ENCODE measurements around the gene ANKK1.

The ANKK1 gene

GRCh38 chr11:113387605-113388211 is at the start of gene ANKK1:
ANKK1 (plus strand) TSS chr11:113387779; CDS start chr11:113387885, 106 bp downstream.
- DNase-seq (ENCODE audit: low spot score) = no peak

- DNase-seq (ENCODE audit: low spot score) = no peak
Measured at GRCh38 chr11:113338730-113339129, 48.8 kb upstream of the ANKK1 start.

- DNase-seq (ENCODE audit: low spot score) = no peak
Measured at GRCh38 chr11:113339929-113340589, 47.5 kb upstream of the ANKK1 start.

- no peak for DNase-seq (ENCODE audit: low spot score)
Measured at GRCh38 chr11:113341388-113342165, 46.0 kb upstream of the ANKK1 start.

GRCh38 chr11:113345978-113346377 is 41.6 kb upstream of the ANKK1 start:
- DNase-seq (ENCODE audit: low spot score) = no peak

- no peak for DNase-seq (ENCODE audit: low spot score)
Measured at GRCh38 chr11:113349528-113349927, 38.1 kb upstream of the ANKK1 start.

GRCh38 chr11:113350336-113351067 is 37.1 kb upstream of the ANKK1 start:
- no peak for DNase-seq (ENCODE audit: low spot score)

GRCh38 chr11:113351068-113351450 is 36.5 kb upstream of the ANKK1 start:
- DNase-seq (ENCODE audit: low spot score) = no peak

- no peak for DNase-seq (ENCODE audit: low spot score)
Measured at GRCh38 chr11:113351480-113351879, 36.1 kb upstream of the ANKK1 start.

- DNase-seq (ENCODE audit: low spot score) = no peak
Measured at GRCh38 chr11:113356203-113356602, 31.4 kb upstream of the ANKK1 start.

GRCh38 chr11:113363406-113363805 is 24.2 kb upstream of the ANKK1 start:
- DNase-seq (ENCODE audit: low spot score) = no peak

- no peak for DNase-seq (ENCODE audit: low spot score)
Measured at GRCh38 chr11:113363996-113364641, 23.5 kb upstream of the ANKK1 start.

- no peak for DNase-seq (ENCODE audit: low spot score)
Measured at GRCh38 chr11:113365895-113366294, 21.7 kb upstream of the ANKK1 start.

- DNase-seq (ENCODE audit: low spot score) = no peak
Measured at GRCh38 chr11:113369411-113369810, 18.2 kb upstream of the ANKK1 start.

- DNase-seq (ENCODE audit: low spot score) = no peak
Measured at GRCh38 chr11:113370634-113371033, 16.9 kb upstream of the ANKK1 start.

GRCh38 chr11:113372309-113372708 is 15.3 kb upstream of the ANKK1 start:
- no peak for DNase-seq (ENCODE audit: low spot score)

- peak; percentile 25 for DNase-seq (ENCODE audit: low spot score)
Measured at GRCh38 chr11:113373306-113373705, 14.3 kb upstream of the ANKK1 start.

- DNase-seq (ENCODE audit: low spot score) = no peak
Measured at GRCh38 chr11:113373981-113374560, 13.5 kb upstream of the ANKK1 start.

- no peak for DNase-seq (ENCODE audit: low spot score)
Measured at GRCh38 chr11:113375402-113375801, 12.2 kb upstream of the ANKK1 start.

- DNase-seq (ENCODE audit: low spot score) = no peak
Measured at GRCh38 chr11:113376156-113376555, 11.4 kb upstream of the ANKK1 start.

GRCh38 chr11:113377681-113378412 is 9.7 kb upstream of the ANKK1 start:
- DNase-seq (ENCODE audit: low spot score) = no peak
